ENCODE data around the gene ZNF512.

GRCh38 chr2:27671235-27671634, 88.4 kb downstream of the ZNF512 start:
- TF ChIP-seq, protein P1, sequence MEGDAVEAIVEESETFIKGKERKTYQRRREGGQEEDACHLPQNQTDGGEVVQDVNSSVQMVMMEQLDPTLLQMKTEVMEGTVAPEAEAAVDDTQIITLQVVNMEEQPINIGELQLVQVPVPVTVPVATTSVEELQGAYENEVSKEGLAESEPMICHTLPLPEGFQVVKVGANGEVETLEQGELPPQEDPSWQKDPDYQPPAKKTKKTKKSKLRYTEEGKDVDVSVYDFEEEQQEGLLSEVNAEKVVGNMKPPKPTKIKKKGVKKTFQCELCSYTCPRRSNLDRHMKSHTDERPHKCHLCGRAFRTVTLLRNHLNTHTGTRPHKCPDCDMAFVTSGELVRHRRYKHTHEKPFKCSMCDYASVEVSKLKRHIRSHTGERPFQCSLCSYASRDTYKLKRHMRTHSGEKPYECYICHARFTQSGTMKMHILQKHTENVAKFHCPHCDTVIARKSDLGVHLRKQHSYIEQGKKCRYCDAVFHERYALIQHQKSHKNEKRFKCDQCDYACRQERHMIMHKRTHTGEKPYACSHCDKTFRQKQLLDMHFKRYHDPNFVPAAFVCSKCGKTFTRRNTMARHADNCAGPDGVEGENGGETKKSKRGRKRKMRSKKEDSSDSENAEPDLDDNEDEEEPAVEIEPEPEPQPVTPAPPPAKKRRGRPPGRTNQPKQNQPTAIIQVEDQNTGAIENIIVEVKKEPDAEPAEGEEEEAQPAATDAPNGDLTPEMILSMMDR (IDR thresholded peaks at IDR 0.05), result no peak
- TF ChIP-seq POLR2A (IDR thresholded peaks at IDR 0.05), result no peak
